CD4-positive, alpha-beta T cell treated with Interleukin-4 for 1 hour (primary cell): ENCODE measurements around the gene TMED5.
"Not testable (repeated sequence)": the region's sequence is repeated elsewhere in the genome, so short reads cannot be mapped to it uniquely, and the experiment has no call there.

Source experiments
- DNase-seq, 2 donors: peaks; one replicate each; pipeline ENCODE4 v3.0.0-alpha.2; 2020 to 2022

Gene TMED5

DNA sequence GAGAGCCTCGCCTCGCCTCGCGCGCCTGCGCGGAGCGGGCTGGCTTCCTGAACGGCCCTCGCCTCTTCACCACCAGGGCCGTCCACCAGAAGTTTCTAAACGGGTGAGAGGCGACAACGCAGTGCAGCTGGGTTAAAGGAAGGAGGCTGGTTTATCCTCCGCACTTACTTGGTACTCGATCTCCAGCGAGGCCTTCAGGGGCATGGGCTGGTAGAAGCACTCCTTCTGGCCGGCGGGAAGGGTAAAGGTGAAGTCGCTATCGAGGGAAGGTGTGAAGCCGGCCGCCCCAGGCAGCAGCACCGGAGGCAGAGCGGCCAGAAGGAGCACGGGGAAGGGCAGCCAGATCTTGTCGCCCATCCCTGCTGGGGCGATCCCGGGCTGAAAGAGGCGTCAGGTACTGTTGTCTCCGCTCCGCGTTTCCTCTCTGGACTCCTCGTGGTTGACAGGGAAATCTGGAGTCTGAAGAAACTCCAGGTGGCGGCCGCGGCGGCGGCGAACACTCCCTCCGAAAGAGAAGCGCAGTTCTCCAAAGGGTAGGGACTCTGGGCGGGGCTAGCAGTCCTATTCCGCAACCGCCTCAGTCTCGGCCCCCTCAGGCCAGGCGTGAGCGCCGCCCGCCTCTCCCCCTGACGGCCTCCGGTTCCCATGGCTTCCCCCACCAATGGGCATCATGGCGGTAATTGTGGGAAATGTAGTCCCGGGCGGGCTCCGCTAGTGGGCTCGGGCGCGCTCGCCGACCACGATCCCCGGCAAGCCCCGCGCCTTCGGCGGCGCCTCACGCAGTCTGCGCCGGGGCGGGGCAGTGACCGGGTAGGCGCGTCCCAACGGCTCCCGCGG, at the start of gene TMED5:
Gene TMED5 (minus strand): TSS at position 528 of the 837 bp plus-strand sequence. CDS start 171 bp downstream, at position 357.
- peak; percentile 97 to 98 for DNase-seq

DNA sequence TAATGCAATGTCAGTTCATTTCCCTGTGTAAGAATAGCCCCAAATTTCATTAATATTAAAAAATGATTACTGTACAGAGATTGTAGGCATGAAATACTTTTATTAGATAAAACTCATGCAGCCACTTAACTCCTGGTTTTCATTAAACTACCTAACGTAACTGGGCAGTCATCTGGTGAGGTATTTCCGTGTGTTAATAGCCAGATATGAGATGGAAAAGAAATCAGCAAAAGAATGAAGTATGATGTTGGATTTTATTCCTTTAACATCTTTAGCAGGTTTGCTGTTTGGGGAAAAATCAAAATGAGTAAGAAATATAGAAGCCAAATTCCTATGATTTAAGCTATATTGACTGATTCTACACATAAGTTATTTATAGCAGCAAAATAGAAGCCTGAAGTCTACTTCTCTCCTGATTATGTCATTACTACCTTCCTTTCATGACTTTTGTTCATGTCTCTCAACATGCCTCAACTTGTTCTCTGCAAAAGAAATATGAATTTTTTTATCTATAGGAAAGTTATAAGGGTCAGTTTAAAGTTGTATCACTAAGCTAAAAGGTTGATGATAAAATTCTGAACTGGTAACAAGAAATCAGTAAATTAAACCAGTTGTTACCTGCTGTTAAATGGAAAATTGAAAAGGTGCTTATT, 42.9 kb upstream of the TMED5 start:
- no peak for DNase-seq

DNA sequence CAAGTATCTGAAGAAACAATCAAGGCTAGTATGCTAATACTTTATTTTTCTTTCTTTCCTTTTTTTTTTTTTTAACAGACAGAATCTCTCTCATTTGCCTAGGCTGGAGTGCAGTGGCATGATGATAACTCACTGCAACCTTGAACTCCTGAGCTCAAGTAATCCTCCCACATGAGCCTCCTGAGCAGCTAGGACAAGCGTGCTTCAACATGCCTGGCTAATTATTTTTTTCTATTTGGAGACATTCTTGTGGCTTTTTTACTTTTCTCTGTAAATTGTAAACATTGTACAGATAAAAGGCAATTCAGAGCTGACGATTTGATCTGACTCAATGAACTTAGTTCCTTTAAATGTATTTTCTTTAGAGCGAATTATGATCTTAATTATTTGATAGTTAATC, 41.7 kb upstream of the TMED5 start:
- DNase-seq = no peak

DNA sequence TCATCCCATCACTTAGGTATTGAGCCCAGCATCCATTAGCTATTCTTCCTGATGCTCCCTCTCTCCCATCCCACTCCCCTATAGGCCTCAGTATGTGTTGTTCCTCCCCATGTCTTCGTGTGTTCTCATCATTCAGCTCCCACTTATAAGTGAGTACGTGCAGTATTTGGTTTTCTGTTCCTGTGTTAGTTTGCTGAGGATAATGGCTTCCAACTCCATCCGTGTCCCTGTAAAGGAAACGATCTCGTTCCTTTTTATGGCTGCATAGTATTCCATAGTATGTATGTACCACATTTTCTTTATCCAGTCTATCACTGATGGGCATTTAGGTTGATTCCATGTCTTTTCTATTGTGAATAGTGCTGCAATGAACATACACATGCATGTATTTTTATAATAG, 40.5 kb upstream of the TMED5 start:
- not testable (repeated sequence) for DNase-seq

DNA sequence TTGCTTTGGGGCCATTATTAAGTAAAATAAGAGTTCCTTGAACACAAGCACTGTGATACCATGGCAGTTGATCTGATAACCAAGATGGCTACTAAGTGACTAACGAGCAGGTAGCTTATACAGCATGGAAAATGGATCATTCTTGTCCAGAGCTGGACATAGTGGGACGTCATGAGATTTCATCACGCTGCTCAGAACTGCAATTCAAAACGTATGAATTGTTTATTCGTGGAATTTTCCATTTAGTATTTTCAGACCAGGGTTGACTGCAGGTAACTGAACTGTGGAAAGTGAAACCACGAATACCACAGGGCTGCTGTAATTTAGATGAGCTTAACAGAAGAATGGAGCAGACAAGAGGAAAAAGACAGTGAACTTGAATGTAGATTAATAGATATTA, 39.2 kb upstream of the TMED5 start:
- DNase-seq = peak in 1 of 2 donors; percentile 31

DNA sequence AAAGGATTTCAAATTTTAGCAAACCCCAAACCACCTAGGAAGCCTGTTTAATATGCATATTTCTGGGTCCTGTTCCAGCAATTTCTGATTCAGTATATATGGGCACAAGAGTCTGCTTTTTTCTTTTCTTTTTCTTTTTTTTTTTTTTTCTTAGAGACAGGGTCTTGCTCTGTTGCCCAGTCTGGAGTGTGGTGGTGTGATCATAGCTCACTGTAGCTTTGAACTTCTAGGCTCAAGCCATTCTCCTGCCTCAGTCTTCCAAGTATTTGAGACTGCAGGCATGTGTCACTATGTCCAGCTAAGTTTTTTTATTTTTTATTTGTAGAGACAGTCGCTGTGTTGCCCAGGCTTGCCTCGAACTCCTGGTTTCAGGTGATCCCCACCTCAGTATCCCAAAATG, 35.1 kb upstream of the TMED5 start:
- DNase-seq = no peak

DNA sequence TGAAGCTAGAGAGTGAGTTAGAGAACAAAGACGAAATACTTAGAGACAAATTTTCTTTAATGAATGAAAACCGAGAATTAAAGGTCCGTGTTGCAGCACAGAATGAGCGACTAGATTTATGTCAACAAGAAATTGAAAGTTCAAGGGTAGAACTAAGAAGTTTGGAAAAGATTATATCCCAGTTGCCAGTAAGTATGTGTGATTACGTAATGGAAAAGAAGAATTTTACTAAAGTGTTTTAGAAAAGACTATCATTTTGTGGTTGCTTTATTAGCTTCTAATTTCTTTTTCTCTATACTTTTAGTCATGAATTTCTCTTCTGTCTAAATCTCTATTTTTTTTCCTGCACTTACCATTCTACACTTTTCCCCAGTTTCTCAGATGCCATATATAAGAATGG, 27.0 kb upstream of the TMED5 start:
- no peak for DNase-seq

DNA sequence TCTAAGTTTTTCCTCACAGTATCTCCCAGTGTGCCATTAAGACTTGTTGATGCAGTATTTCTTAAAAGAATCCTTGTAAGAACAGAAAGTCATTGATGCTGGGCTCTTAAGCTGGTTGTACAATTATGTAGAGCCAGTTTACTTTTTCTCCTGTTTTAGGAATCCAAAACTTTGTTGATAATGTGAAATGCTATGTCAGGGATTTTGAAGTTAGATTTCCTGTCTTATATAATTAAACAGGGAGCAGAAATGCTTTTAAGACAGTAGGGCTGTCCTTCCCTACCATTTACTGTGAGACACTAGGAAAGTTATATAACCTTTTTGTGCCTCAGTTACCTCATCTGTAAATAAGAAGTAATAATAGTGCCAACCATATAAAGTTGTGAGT, 26.3 kb upstream of the TMED5 start:
- DNase-seq = no peak

DNA sequence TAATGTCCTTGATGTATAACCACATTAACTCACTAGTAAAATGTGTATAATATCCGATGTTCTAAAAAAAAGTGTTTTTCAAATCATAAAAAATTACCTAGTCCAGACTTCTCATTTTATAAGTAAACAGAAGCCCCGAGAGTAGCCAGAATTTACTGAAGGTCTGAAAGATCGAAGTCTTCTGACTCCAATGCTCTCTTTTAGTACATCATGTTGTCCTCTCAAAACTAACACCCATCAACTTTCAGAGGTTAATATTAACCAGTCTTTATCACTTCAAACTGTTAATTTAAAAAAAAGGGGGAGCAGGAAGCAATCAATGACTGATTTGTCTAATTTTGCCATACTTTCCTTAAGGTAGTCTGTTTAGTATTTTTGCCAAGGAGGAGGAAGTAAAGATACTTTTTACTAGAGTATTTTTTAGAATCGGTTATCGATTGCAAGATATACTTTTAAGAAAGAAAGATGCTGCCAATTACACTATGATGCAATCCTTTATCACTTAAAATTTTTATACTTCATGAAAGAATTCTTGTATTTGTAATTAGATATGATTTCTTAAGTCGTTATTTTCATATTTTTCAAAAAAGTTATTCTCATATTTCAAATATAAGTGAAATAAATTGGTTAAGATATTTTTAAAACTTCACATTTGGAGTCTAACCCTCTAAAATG, 25.8 kb upstream of the TMED5 start:
- DNase-seq = no peak

DNA sequence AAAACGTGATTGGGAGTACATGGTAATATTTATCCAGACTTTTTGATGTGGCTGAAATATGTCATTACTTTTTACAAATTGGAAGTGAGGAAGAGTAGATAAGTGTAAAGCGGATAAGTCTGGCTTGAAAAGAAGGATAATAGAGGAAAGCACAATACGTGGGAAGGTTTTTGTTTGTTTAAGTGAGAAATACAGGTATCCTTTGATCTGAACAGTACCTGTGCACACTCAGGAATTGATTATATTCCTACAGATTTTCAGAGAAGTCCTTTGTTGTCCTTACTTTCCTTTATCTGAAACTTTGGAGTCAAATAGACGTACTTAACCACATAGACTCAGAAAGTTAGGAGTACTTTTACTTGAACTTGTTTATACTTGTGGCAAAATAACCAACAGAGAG, 20.5 kb upstream of the TMED5 start:
- DNase-seq = no peak

DNA sequence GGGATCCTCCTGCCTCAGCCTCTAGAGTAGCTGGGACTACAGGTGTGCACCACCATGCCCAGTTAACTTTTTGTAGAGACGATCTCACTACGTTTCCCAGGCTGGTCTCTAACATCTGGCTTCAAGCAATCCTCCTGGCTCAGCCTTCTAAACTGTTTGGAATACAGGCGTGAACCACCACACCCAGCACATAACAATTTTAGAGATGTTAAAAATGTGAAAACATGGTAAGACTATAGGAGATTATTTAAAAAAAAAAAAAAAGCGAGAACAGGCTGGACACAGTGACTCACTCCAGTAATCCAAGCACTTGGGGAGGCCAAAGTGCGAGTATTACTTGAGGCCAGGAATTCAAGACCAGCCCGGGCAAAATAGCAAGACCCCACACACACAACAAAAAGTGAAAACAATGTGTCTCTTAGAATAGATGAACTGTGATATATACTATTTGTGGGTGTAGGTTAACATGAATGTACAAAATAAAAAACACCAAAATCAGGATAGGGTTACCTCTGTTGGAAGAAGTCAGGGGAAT, 19.9 kb upstream of the TMED5 start:
- DNase-seq = no peak

DNA sequence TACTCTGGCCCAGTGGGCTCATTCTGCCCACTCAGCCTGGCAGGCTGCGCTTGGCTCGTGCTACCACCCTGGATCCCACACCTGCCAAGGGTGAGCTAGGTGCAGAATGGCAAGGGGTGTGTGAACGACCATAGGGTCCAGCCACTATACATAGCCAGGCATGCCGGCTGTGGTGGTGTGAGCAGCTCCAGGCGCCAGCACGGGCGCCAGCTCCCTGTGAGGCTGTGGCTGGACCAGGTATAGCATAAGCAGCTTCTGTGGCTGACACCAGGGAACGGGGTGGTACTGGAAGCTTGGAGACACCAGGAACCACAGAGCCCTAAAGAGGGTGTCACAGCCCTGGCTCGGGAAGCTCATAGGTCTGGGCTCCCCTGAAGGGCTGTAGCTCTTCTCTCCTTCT, 18.9 kb upstream of the TMED5 start:
- DNase-seq = no peak

DNA sequence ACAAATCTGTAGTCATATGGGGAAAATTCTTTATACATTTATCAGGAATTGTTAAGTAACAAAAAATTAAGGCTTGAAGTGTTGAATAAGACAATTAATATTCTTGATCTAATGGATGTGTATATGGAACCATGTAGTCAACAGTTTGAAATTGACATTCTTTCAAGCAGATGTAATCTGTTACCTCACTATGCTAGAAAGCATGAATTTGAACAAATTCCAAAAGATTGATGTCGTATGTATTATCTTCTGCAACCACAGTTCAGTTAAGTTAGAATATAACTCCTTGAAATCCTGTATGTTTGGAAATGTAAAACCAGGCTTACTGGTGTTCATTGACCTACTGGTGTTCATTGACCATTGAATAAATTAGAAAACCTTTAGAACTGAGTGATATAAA, 16.4 kb upstream of the TMED5 start:
- DNase-seq = no peak

DNA sequence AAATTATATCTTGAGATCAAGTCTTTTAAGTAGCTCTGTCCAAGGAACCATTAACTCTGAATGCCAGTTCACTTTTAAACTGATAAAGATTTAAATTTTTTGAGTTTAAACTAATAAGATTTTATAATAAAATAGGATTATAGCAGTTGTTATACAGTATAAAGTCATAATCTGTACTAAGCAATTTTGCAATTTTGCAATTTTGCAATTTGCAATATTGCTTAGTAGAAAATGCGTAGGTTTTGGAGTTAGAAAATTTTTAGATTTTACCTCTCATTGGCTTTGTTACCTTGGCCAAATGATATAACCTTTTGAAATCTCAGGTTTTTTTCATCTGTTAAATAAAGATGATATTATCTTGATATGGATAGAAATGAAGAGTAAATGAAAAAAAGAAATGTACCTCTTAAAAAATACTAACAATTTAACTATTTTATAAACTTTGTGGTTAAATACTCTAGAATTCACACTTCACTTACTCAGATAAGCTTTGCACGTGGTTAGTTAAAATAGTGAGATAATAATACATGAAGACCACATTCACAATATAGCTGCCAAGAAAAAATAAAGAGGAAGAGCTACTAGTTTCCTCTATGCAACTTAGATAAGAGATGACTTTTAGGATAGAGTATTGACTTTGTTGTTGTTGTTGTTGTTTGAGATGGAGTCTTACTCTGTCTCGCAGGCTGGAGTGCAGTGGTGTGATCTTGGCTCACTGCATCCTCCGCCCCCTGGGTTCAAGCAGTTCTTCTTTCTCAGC, 14.2 kb upstream of the TMED5 start:
- no peak for DNase-seq

DNA sequence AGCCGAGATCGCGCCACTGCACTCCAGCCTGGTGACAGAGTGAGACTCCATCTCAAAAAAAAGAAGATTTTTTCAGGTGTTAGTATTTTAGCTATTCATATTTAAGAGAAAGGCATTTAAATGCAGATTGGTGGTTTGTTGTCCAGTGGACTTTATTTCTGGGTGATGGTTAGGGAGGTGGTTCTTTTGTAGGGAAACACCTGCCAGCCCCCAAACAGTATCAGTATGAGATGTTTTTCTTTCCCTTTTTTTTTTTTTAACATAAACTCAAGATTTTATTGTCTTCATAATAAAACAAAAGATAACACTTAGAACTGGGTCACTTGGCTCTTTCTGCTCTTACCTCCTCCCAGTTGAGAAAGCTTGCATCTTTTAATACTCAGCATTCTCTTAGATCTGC, 10.2 kb upstream of the TMED5 start:
- no peak for DNase-seq

DNA sequence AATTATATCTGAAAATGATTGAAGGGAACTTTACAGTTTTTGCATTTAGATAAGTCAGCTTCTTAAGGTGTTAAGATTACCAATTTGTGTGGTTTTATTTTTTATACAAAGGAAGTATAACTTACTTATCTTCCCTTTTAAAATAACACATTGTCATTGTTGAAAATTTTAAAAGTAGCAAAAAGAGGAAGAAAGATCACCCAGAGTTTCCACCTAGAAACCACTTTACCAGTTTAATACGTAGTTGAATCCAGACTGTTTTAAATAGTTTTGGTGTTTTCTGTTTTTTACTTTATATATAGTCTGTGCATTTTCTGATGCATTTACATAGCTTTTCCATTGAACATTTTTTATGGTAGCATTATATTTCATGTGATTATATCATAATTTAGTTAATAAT, 6.5 kb upstream of the TMED5 start:
- DNase-seq = no peak

DNA sequence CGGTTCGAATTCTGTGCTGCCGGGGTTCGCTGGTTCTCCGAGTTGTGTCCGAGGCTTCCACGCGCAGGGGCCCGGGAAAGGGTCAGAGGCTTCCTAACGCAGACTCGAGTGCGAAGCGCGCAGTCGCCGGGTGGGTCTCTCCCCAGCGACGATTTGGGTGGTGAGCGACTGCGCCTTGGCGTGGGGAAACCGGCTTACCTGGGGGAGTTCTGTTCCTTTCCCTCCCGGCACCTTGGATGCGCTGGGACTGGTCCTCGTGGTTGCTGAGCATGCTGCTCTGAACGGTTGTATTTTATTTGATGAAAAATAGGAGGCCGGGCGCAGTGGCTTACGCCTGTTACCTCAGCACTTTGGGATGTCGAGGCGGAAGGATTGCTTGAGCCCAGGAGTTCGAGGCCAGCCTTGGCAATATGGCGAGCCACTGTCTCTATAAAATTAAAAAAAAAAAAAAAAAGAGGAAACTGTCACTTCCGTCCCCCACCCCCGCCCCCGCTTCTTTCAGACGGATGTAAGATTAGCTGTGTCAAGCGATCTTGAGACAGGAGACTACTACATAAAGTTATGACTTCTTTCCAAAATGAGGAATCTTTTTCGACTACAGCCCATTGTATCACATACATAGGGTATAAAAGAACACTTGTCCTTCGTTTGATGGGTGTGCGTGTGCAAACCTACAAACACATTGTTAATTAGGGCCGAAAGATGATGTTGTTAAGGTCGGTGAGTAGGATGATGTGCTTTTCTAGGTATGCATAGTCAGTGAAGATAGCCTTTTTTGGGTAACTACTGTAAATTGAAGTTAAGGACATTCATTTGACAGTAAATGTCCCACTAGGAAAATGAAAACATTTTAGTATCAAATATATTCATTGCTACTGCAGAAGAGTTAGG, 755 bp upstream of the TMED5 start, which contains the start of gene CCDC18:
Gene CCDC18 (plus strand): TSS at position 2 of the 891 bp plus-strand sequence. CDS start 2,638 bp downstream, outside the sequence.
- DNase-seq = peak; percentile 63 to 70

DNA sequence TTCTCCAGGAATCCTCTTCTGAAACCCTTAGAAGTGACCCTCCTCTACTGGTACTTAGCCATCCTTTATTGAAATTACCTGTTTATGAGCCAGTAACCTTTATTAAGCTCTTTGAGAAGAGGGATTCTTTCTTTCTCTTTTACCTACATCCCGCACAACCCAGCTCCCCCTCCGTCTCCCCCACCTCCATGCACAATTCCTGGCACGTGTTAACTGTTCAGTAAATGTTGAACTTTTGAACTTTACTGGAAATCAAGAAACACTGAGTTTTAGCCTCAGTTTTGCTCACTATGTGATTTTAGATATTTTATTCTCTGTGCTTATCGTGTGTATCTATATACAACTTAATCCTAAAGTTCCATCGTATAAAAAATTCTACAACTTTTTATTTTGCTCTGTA, 1.8 kb downstream of the TMED5 start:
- DNase-seq = no peak

DNA sequence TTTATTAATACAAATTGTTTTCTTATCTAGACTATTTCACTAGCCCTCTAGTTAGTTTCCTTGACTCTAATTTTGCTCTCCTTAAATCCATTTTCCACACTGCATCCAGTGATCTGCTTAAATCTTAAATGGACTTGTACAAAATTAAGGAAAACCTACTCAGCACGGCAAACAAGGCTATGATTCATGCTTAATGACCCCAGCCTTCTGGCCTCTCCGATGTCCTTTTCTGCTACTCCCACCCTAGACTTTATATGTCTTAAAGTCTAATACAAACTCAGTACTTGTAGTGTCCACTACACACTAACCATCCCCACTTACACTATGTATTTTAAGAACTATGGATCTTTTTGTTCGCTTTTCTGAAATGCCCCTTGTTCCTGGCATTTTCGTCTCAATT, 2.2 kb downstream of the TMED5 start:
- no peak for DNase-seq

DNA sequence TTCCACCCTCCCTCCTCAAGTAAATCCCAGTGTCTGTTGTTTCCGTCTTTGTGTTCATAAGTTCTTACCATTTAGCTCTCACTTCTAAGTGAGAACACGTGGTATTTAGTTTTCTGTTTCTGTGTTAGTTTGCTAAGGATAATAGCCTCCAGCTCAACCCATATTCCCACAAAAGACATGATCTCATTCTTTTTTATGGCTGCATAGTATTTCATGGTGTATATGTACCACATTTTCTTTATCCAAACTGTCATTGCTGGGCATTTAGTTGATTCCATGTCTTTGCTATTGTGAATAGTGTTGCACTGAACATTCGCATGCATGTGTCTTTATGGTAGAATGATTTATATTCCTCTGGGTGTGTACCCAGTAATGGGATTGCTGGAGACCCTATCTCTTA, 5.6 kb downstream of the TMED5 start:
- DNase-seq = not testable (repeated sequence)

DNA sequence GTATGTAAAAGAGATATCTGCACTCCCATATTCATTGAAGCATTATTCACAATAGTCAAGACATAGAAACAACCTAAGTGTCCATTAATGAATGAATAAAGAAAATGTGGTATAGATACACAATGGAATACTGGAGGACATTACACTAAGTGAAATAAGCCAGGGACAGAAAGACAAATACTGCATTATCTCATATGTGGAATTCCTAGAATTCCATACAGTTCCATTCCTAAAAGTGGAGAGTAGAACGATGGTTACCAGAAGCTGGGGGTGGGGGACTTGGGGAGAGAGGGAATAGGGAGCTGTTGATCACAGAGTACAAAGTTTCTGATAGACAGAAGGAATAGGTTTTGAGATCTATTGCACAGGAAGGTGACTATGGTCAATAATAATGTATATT, 7.4 kb downstream of the TMED5 start:
- no peak for DNase-seq

DNA sequence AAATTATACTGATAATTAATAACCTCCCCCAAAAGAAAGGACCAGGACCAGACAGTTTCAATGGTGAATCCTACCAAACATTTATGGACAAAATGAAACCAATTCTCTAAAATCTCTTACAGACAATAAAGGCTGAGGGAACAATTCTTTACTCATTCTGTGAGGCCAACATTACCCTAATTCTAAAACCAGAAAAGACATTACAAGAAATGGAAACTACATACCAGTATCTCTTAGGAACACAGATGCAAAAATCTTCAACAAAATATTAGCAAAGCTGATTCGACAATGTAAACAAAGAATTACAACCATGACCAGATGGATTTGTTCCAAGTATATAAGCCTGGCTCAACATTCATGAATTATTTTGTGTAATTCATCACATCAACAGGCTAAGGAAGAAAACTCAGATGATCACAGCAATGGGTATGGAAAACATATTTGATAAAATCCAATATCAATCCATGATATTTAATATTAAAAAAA, 8.6 kb downstream of the TMED5 start:
- DNase-seq = no peak
